Measurements from ENCODE around the gene NLGN2. TPM values are rescaled to one million over a fixed set of nuclear protein-coding genes. Genes with fewer than 3 reads are reported as not detected.
A peak's percentile ranks its signal among the peaks of the same experiment; 100 is the strongest.

Gene NLGN2
- 13.8 and 21.5 TPM in 2 replicates for polyA plus RNA-seq
- 20.0 and 23.5 TPM in 2 replicates for polyA minus RNA-seq

- H3F3A ChIP-seq (ENCODE audit: insufficient read depth, low read length, poor library complexity, severe bottlenecking): peaks cover 5% of the 10 kb centered on the region
- H3K9me2 ChIP-seq (ENCODE audit: insufficient read depth, low read length): no peaks in the 10 kb centered on the region
- H4K20me1 ChIP-seq (ENCODE audit: insufficient read depth): peaks cover 2% of the 10 kb centered on the region
- peak within 1 kb of the TSS; percentile 88 for H3K4me3 ChIP-seq (ENCODE audit: low read length)
- H3K27ac ChIP-seq (ENCODE audit: low read length): peak within 1 kb of the TSS; percentile 31
- H3K4me2 ChIP-seq (ENCODE audit: low read length): peak within 1 kb of the TSS; percentile 73
- H3K36me3 ChIP-seq (ENCODE audit: insufficient read depth, low read length): no peaks in the 10 kb centered on the region
- peaks cover 32% of the 10 kb centered on the region for H3K79me2 ChIP-seq (replicated peaks; ENCODE audit: insufficient read depth, low read length)
- peak within 1 kb of the TSS; percentile 98 for H3K9ac ChIP-seq (ENCODE audit: low read length)
- TF ChIP-seq CTCF (IDR thresholded peaks at IDR 0.05; ENCODE audit: poor library complexity, severe bottlenecking) (no peak), RAD21 (conservative IDR thresholded peaks at IDR 0.05) (no peak), POLR2AphosphoS5 (IDR thresholded peaks at IDR 0.05) (no peak), EP300 (conservative IDR thresholded peaks at IDR 0.05; ENCODE audit: poor library complexity, severe bottlenecking) (no peak), TAF1 (IDR thresholded peaks at IDR 0.05; ENCODE audit: low read depth) (no peak), REST (IDR thresholded peaks at IDR 0.05; ENCODE audit: borderline replicate concordance) (no peak), MXI1 (conservative IDR thresholded peaks at IDR 0.05; ENCODE audit: poor library complexity, severe bottlenecking) (no peak), EZH2 (IDR thresholded peaks at IDR 0.05; ENCODE audit: borderline replicate concordance, insufficient read depth, low read length, poor library complexity, severe bottlenecking) (no peak), SMC3 (conservative IDR thresholded peaks at IDR 0.05; ENCODE audit: poor library complexity) (no peak)
- H3K27me3 ChIP-seq (ENCODE audit: insufficient read depth, low read depth, low read length): no peaks in the 10 kb centered on the region
- no peaks in the 10 kb centered on the region for H3K9me3 ChIP-seq (ENCODE audit: low read length)
- H2AFZ ChIP-seq (ENCODE audit: low read depth, low read length): no peak within 1 kb of the TSS
Measured at GRCh38 chr17:7407485-7408251, at the start of gene NLGN2. Gene NLGN2, plus strand, starts transcription at chr17:7407845. Its CDS starts 411 bp downstream, at chr17:7408256.

GRCh38 chr17:7361906-7362305 lies 45.7 kb upstream of the NLGN2 start:
- no peaks in the 10 kb centered on the region for H4K20me1 ChIP-seq (ENCODE audit: insufficient read depth)
- no peaks in the 10 kb centered on the region for H3F3A ChIP-seq (ENCODE audit: insufficient read depth, low read length, poor library complexity, severe bottlenecking)
- H3K9me3 ChIP-seq (ENCODE audit: low read length): no peaks in the 10 kb centered on the region
- no peak overlapping the region for H3K4me3 ChIP-seq (ENCODE audit: low read length)
- no peak overlapping the region for H3K4me2 ChIP-seq (ENCODE audit: low read length)
- H3K9me2 ChIP-seq (ENCODE audit: insufficient read depth, low read length): no peaks in the 10 kb centered on the region
- no peak overlapping the region for H3K9ac ChIP-seq (ENCODE audit: low read length)
- TF ChIP-seq EP300 (conservative IDR thresholded peaks at IDR 0.05; ENCODE audit: poor library complexity, severe bottlenecking) (no peak), REST (IDR thresholded peaks at IDR 0.05; ENCODE audit: borderline replicate concordance) (no peak), MXI1 (conservative IDR thresholded peaks at IDR 0.05; ENCODE audit: poor library complexity, severe bottlenecking) (no peak), POLR2AphosphoS5 (IDR thresholded peaks at IDR 0.05) (no peak), RAD21 (conservative IDR thresholded peaks at IDR 0.05) (no peak), SMC3 (conservative IDR thresholded peaks at IDR 0.05; ENCODE audit: poor library complexity) (no peak), CTCF (IDR thresholded peaks at IDR 0.05; ENCODE audit: poor library complexity, severe bottlenecking) (no peak)
- H3K36me3 ChIP-seq (ENCODE audit: insufficient read depth, low read length): no peaks in the 10 kb centered on the region
- H3K79me2 ChIP-seq (replicated peaks; ENCODE audit: insufficient read depth, low read length): no peaks in the 10 kb centered on the region
- H2AFZ ChIP-seq (ENCODE audit: low read depth, low read length): no peak overlapping the region
- no peak overlapping the region for H3K27ac ChIP-seq (ENCODE audit: low read length)
- no peaks in the 10 kb centered on the region for H3K27me3 ChIP-seq (ENCODE audit: insufficient read depth, low read depth, low read length)
